ENCODE results near the gene PPFIA3. TPM values are rescaled to one million over a fixed set of nuclear protein-coding genes. Genes with fewer than 3 reads are reported as not detected.

Gene PPFIA3
- total and polyA plus RNA-seq, 2 experiments from 2014 or later: 4.4 to 8.2 TPM

DNA sequence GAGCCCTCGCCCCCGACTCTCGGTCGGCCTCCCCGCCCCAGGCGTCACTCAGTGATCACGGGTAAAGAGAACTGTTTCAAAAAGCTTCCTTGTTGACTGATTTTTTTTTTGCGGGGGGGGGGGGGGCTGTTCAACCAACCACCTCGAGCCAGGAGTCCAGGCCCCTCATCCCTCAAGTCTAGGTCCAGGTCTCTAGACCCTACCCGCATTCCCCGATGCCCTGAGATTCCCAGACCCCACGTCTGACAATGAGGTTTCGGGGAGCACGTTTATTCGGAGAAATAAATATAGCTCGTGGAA, 31.6 kb downstream of the PPFIA3 start:
- peak overlapping the region; percentile 61 for H2AFZ ChIP-seq
- DNase-seq (ENCODE audit: low spot score): no peak
- peaks cover 16% of the 10 kb centered on the region for H3K4me1 ChIP-seq (ENCODE audit: insufficient read depth)
- H3K9me2 ChIP-seq (replicated peaks; ENCODE audit: insufficient read depth): no peaks in the 10 kb centered on the region
- no peak for TF ChIP-seq EZH2phosphoT487 (IDR thresholded peaks at IDR 0.05; ENCODE audit: low read depth, severe bottlenecking, unreplicated experiment)
- TF ChIP-seq EZH2 (IDR thresholded peaks at IDR 0.05; ENCODE audit: borderline replicate concordance): no peak
- TF ChIP-seq, protein P1, sequence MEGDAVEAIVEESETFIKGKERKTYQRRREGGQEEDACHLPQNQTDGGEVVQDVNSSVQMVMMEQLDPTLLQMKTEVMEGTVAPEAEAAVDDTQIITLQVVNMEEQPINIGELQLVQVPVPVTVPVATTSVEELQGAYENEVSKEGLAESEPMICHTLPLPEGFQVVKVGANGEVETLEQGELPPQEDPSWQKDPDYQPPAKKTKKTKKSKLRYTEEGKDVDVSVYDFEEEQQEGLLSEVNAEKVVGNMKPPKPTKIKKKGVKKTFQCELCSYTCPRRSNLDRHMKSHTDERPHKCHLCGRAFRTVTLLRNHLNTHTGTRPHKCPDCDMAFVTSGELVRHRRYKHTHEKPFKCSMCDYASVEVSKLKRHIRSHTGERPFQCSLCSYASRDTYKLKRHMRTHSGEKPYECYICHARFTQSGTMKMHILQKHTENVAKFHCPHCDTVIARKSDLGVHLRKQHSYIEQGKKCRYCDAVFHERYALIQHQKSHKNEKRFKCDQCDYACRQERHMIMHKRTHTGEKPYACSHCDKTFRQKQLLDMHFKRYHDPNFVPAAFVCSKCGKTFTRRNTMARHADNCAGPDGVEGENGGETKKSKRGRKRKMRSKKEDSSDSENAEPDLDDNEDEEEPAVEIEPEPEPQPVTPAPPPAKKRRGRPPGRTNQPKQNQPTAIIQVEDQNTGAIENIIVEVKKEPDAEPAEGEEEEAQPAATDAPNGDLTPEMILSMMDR (IDR thresholded peaks at IDR 0.05; ENCODE audit: poor library complexity): no peak
- H3K27me3 ChIP-seq: no peaks in the 10 kb centered on the region
- peak overlapping the region; percentile 82 for H3K27ac ChIP-seq
- 16% methylated on average over 10 of the region's 16 CpGs for WGBS (ENCODE audit: low lambda C conversion rate, missing lambda C conversion rate)
- H3K79me2 ChIP-seq: no peaks in the 10 kb centered on the region
- no peaks in the 10 kb centered on the region for H4K20me1 ChIP-seq (ENCODE audit: insufficient read depth, poor library complexity, severe bottlenecking)
- peak overlapping the region; percentile 43 for H3K4me3 ChIP-seq
- peak overlapping the region; percentile 88 for H3K4me2 ChIP-seq
- H3K36me3 ChIP-seq (replicated peaks; ENCODE audit: insufficient read depth, low read depth): no peaks in the 10 kb centered on the region
- no peaks in the 10 kb centered on the region for H3K9me3 ChIP-seq (ENCODE audit: low read depth)

DNA sequence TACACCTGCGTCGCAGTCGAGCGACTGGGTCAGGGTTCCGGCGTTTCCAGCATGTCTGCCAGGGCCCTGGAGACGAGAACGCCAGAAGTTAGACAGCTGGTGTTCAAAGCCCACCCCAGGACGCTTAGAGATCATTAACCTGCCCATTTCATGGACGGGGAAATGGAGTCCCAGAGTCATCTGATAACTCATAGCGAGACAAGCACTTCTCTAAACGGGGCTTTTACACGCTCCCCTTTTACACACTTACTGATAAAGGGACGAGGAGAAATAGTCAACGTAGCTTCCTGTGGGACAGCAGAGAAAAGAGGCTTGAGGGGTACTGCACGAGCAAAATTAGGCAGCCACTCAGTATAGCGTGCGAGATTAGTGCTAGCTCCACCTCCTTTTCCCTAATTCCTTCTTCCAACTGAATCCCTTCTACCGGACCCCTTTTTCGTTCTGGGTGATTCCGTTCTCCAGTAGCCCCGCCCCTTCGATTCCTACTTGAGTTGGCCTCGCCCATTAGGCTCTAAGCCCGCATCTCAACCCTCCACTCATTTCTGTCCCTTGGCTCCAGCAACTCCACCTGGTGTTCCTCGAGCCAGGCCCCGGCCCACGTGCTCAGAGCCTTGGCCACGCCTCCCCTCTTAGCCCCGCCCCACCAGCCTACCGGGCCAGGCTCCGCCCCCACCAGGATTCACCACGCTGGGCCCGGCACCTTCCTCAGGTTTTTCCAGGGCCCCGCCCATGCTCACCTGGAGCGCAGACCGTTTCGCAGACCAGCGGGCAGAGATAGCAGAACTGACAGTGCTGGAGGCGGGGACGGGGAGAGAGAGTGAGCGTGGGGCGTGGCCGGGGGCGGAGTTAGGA, 32.1 kb downstream of the PPFIA3 start:
- Histone ChIP-seq H3K27me3 (no peaks in the 10 kb centered on the region), H3K36me3 (replicated peaks; ENCODE audit: insufficient read depth, low read depth) (no peaks in the 10 kb centered on the region), H3K27ac (peak overlapping the region; percentile 82), H3K9me2 (replicated peaks; ENCODE audit: insufficient read depth) (no peaks in the 10 kb centered on the region), H3K4me1 (ENCODE audit: insufficient read depth) (peaks cover 16% of the 10 kb centered on the region), H3K9me3 (ENCODE audit: low read depth) (no peaks in the 10 kb centered on the region), H3K79me2 (no peaks in the 10 kb centered on the region), H3K4me2 (peak overlapping the region; percentile 88), H2AFZ (peak overlapping the region; percentile 61), H3K4me3 (no peak overlapping the region), H4K20me1 (ENCODE audit: insufficient read depth, poor library complexity, severe bottlenecking) (no peaks in the 10 kb centered on the region)
- peak; percentile 89 for DNase-seq (ENCODE audit: low spot score)
- WGBS (ENCODE audit: low lambda C conversion rate, missing lambda C conversion rate): 17% methylated on average over 29 of the region's 45 CpGs
- TF ChIP-seq, protein P1 (IDR thresholded peaks at IDR 0.05; ENCODE audit: poor library complexity): no peak
- no peak for TF ChIP-seq EZH2phosphoT487 (IDR thresholded peaks at IDR 0.05; ENCODE audit: low read depth, severe bottlenecking, unreplicated experiment)
- TF ChIP-seq EZH2 (IDR thresholded peaks at IDR 0.05; ENCODE audit: borderline replicate concordance): no peak

DNA sequence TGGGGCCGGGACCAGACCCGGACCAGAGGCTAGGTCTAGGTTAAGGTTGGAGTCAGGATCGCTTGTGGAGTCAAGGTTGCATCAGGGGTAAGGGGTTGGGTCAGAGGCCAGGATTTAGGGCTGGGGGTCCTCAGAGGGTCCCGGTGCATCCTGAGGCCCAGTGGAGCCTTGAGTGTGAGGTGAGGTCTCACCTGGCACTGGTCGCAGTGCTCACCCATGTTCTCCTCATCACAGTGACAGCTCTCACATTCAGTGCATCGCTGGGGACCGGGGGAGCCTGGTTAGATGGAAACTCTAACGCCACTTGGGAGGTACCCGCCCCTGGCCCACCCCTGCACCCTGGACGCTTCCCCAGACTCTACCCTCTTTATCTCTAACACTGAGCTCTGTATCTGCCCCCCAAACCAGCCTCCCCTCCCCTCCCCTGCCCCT, 32.8 kb downstream of the PPFIA3 start:
- Histone ChIP-seq H3K79me2 (no peaks in the 10 kb centered on the region), H3K9me3 (ENCODE audit: low read depth) (no peaks in the 10 kb centered on the region), H2AFZ (no peak overlapping the region), H3K4me2 (peak overlapping the region; percentile 88), H3K36me3 (replicated peaks; ENCODE audit: insufficient read depth, low read depth) (no peaks in the 10 kb centered on the region), H3K9me2 (replicated peaks; ENCODE audit: insufficient read depth) (no peaks in the 10 kb centered on the region), H3K27ac (no peak overlapping the region), H3K27me3 (no peaks in the 10 kb centered on the region), H3K4me3 (no peak overlapping the region), H3K4me1 (ENCODE audit: insufficient read depth) (peaks cover 16% of the 10 kb centered on the region), H4K20me1 (ENCODE audit: insufficient read depth, poor library complexity, severe bottlenecking) (no peaks in the 10 kb centered on the region)
- DNase-seq (ENCODE audit: low spot score): no peak
- TF ChIP-seq EZH2phosphoT487 (IDR thresholded peaks at IDR 0.05; ENCODE audit: low read depth, severe bottlenecking, unreplicated experiment) (no peak), EZH2 (IDR thresholded peaks at IDR 0.05; ENCODE audit: borderline replicate concordance) (no peak)
- TF ChIP-seq, protein P1 (IDR thresholded peaks at IDR 0.05; ENCODE audit: poor library complexity): no peak
- 74% methylated on average over 4 of the region's 10 CpGs for whole genome bisulfite sequencing (ENCODE audit: low lambda C conversion rate, missing lambda C conversion rate)
